A172 (cell line): Measurements from ENCODE around the gene TMC3. TPM values are rescaled to one million over a fixed set of nuclear protein-coding genes. Genes with fewer than 3 reads are reported as not detected.

Experiments used
- total RNA-seq: library from RNA; depleted of rRNA; stranded (reverse); fragments of >200 nt; shearing (Covaris generic); gene quantifications from 2 replicates; pipeline ENCODE4 v1.2.3, GENCODE V29; 2014; rRNA removed

TMC3 gene
- total RNA-seq, 1 experiment from 2014 or later = not detected

Other genes with a start within 250 kb of the TMC3 start
- not detected in 2 replicates for gene CFAP161, start 239.9 kb downstream of the TMC3 start, total RNA-seq
- gene IL16, start 177.3 kb downstream of the TMC3 start, total RNA-seq = 0.02 TPM in 1 of 2 replicates, not detected in the other
- gene STARD5, start 50.1 kb downstream of the TMC3 start, total RNA-seq = 0.86 and 1.7 TPM in 2 replicates